Gastroesophageal sphincter (tissue), 3 donors: Measurements from ENCODE around the gene THAP4.
A peak's percentile ranks its signal among the peaks of the same experiment; 100 is the strongest.

Source experiments
- POLR2A ChIP-seq, 2 donors: fragments of 450-650 bp; IDR thresholded peaks; one replicate each; pipeline ENCODE4 v1.6.1; 2017; ENCODE audit warnings: antibody characterized with exemption in 2 of 2, mild to moderate bottlenecking in 2 of 2, moderate library complexity in 1 of 2
- TF ChIP-seq, protein P1 (sequence below), 4 experiments: fragments of 200-600 bp in 2 of 4; fragments of 450-650 bp in 2 of 4; sonication (generic) in 1 of 4; IDR thresholded peaks; one replicate each; pipeline ENCODE4 v1.5.1; 2017 to 2019; ENCODE audit warnings: antibody characterized with exemption in 4 of 4, mild to moderate bottlenecking in 2 of 4, moderate library complexity in 2 of 4

DNA sequence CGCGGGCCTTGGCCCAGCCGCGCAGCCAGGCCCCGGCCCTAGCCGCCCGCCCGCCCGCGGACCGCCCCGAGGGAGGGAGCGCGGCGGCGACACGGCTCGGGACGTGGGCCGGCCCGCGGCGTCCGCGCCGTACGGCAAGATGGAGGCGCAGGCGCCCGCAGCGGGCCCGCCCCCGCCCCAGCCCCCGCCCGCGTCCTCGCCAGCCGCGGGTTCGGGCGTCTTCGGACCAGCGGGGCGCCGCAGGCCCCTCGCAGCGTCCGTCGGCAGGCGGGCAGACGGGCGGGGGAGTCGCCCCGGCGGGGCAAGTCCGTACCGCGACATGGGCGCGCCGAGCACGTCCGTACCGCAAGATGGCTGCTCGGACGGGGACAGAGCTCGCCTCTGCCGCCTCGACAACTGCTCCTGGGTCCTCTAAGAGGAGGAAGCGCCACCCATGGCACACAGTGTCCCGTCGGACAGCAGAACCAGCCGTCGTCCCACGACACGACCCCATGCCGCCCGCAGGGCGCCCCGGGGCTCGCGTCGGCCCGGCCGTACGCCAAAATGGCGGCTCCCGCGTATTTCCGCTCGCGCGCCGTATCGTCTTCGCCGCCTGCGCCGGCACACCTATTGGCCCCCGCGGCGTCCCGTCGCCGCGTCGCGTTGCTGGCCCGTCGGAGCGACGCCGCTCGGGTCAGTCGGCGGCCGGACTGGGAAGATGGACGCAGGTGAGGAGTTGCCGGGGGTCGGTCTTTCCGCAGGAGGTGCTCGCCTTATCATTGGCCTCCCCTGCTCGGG is at the start of gene THAP4, which contains the start of gene ATG4B:
- TF ChIP-seq POLR2A (IDR thresholded peaks at IDR 0.05), result peak; percentile 74 to 83
- TF ChIP-seq, protein P1, sequence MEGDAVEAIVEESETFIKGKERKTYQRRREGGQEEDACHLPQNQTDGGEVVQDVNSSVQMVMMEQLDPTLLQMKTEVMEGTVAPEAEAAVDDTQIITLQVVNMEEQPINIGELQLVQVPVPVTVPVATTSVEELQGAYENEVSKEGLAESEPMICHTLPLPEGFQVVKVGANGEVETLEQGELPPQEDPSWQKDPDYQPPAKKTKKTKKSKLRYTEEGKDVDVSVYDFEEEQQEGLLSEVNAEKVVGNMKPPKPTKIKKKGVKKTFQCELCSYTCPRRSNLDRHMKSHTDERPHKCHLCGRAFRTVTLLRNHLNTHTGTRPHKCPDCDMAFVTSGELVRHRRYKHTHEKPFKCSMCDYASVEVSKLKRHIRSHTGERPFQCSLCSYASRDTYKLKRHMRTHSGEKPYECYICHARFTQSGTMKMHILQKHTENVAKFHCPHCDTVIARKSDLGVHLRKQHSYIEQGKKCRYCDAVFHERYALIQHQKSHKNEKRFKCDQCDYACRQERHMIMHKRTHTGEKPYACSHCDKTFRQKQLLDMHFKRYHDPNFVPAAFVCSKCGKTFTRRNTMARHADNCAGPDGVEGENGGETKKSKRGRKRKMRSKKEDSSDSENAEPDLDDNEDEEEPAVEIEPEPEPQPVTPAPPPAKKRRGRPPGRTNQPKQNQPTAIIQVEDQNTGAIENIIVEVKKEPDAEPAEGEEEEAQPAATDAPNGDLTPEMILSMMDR (IDR thresholded peaks at IDR 0.05), result peak in 1 of 4 experiments; percentile 11
